ENCODE measurements around the gene SPATA32. TPM values are rescaled to one million over a fixed set of nuclear protein-coding genes. Genes with fewer than 3 reads are reported as not detected.

SPATA32 gene
- total RNA-seq, 1 experiment from 2014 or later: 0.85 TPM

DNA sequence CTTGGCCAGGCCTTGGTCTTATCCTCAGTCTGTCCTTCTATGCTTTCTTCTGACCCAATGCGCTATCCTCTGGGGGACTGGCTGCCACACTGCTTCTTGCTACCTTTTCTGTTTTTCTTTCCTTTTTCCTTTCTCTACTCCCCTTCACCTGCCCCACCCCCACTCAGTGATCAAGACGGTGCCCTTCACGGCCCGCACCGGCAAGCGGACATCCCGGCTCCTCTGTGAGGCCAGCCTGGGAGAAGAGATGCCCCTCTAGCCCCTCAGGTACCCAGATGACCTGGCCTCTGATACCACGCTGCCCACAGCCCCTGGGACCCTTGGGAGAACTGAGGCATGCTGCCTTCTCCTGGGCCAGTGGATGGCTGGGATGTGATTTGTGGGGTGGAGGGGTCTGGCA, 15.6 kb downstream of the SPATA32 start:
- intact Hi-C loops (cut with micrococcal nuclease; ENCODE audit: unreplicated experiment): no loop called here
- Mint-ChIP-seq H3K27me3 (ENCODE audit: unreplicated experiment) (peaks cover under 1% of the 10 kb centered on the region), H3K4me1 (ENCODE audit: low read depth, unreplicated experiment) (peaks cover 10% of the 10 kb centered on the region), H3K36me3 (ENCODE audit: insufficient read depth, unreplicated experiment) (peaks cover 59% of the 10 kb centered on the region), H3K4me3 (ENCODE audit: low read depth, unreplicated experiment) (peak overlapping the region; percentile 97), H3K9me3 (ENCODE audit: low read depth, unreplicated experiment) (no peaks in the 10 kb centered on the region), H3K27ac (ENCODE audit: unreplicated experiment) (no peak overlapping the region)
- TF ChIP-seq, protein P1, sequence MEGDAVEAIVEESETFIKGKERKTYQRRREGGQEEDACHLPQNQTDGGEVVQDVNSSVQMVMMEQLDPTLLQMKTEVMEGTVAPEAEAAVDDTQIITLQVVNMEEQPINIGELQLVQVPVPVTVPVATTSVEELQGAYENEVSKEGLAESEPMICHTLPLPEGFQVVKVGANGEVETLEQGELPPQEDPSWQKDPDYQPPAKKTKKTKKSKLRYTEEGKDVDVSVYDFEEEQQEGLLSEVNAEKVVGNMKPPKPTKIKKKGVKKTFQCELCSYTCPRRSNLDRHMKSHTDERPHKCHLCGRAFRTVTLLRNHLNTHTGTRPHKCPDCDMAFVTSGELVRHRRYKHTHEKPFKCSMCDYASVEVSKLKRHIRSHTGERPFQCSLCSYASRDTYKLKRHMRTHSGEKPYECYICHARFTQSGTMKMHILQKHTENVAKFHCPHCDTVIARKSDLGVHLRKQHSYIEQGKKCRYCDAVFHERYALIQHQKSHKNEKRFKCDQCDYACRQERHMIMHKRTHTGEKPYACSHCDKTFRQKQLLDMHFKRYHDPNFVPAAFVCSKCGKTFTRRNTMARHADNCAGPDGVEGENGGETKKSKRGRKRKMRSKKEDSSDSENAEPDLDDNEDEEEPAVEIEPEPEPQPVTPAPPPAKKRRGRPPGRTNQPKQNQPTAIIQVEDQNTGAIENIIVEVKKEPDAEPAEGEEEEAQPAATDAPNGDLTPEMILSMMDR (IDR thresholded peaks at IDR 0.05; ENCODE audit: unreplicated experiment): no peak
- DNase-seq: no peak
- CTCF ChIA-PET: interaction anchor here (0.6 to 2.9 kb wide), 7 partner anchors 19 to 139 kb away, joined by 3 to 14 read pairs (median 4); partner anchors contain the start of gene ACBD4
- no TSS peak for BruUV-seq (replicated peaks)

DNA sequence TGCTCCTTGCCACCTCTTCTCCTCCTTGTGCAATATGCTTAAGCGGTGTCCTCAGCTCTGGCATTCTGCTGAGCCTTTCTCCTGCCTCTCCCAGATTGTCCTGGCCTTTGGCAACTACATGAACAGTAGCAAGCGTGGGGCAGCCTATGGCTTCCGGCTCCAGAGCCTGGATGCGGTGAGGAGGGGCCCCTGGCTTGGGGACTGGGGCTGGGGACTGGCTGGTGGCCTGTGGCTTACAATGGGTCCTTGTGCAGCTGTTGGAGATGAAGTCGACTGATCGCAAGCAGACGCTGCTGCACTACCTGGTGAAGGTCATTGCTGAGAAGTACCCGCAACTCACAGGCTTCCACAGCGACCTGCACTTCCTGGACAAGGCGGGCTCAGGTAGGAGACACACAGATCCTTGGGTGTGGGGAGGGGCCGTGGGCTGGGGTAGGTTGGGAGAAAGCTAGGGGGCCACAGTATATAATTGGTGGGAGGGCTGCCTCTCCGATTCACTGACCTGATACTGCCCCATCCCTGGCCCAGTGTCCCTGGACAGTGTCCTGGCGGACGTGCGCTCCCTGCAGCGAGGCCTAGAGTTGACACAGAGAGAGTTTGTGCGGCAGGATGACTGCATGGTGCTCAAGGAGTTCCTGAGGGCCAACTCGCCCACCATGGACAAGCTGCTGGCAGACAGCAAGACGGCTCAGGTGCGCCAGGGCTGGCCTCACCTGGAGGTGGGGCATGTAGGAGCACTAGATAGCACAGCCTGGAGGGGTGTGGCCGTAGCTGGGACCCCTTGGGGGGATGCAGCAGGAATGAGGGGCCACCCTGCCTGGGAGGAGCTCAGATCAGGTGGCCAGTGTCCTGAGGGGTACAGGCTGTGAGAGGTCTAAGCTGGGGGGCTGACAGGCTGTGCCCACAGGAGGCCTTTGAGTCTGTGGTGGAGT, 16.9 kb downstream of the SPATA32 start:
- CTCF ChIA-PET: interaction anchor here (0.8 kb wide), 1 partner anchor 26 kb away, joined by 3 read pairs; no protein-coding TSS in a partner anchor
- peaks cover 14% of the 10 kb centered on the region for H3K27me3 Mint-ChIP-seq (ENCODE audit: unreplicated experiment)
- H3K4me3 Mint-ChIP-seq (ENCODE audit: low read depth, unreplicated experiment): no peak overlapping the region
- peaks cover 23% of the 10 kb centered on the region for H3K4me1 Mint-ChIP-seq (ENCODE audit: low read depth, unreplicated experiment)
- TF ChIP-seq, protein P1 (IDR thresholded peaks at IDR 0.05; ENCODE audit: unreplicated experiment): no peak
- no peak for DNase-seq
- BruUV-seq (replicated peaks): no TSS peak
- intact Hi-C loops (cut with micrococcal nuclease; ENCODE audit: unreplicated experiment): no loop called here
- no peaks in the 10 kb centered on the region for H3K9me3 Mint-ChIP-seq (ENCODE audit: low read depth, unreplicated experiment)
- H3K27ac Mint-ChIP-seq (ENCODE audit: unreplicated experiment): no peak overlapping the region
- peaks cover 61% of the 10 kb centered on the region for H3K36me3 Mint-ChIP-seq (ENCODE audit: insufficient read depth, unreplicated experiment)

DNA sequence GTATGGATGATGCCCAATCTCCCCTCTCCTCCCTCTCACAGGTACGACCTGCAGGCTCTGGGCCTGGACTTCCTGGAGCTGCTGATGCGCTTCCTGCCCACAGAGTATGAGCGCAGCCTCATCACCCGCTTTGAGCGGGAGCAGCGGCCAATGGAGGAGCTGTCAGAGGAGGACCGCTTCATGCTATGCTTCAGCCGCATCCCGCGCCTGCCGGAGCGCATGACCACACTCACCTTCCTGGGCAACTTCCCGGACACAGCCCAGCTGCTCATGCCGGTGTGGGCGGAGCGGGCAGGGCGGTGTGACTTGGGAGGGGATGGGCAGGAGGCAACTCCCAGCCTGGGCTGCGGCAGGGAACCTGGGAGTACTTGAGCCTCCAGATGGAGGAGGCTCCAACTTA, 18.1 kb downstream of the SPATA32 start:
- BruUV-seq (replicated peaks): no TSS peak
- Mint-ChIP-seq H3K4me3 (ENCODE audit: low read depth, unreplicated experiment) (no peak overlapping the region), H3K36me3 (ENCODE audit: insufficient read depth, unreplicated experiment) (peaks cover 63% of the 10 kb centered on the region), H3K4me1 (ENCODE audit: low read depth, unreplicated experiment) (peaks cover 29% of the 10 kb centered on the region), H3K27me3 (ENCODE audit: unreplicated experiment) (peaks cover 22% of the 10 kb centered on the region), H3K9me3 (ENCODE audit: low read depth, unreplicated experiment) (no peaks in the 10 kb centered on the region), H3K27ac (ENCODE audit: unreplicated experiment) (no peak overlapping the region)
- TF ChIP-seq, protein P1 (IDR thresholded peaks at IDR 0.05; ENCODE audit: unreplicated experiment): no peak
- CTCF ChIA-PET: interaction anchor here (0.9 kb wide), 1 partner anchor 11 kb away, joined by 3 read pairs; no protein-coding TSS in a partner anchor
- intact Hi-C loops (cut with micrococcal nuclease; ENCODE audit: unreplicated experiment): no loop called here
- DNase-seq: no peak

DNA sequence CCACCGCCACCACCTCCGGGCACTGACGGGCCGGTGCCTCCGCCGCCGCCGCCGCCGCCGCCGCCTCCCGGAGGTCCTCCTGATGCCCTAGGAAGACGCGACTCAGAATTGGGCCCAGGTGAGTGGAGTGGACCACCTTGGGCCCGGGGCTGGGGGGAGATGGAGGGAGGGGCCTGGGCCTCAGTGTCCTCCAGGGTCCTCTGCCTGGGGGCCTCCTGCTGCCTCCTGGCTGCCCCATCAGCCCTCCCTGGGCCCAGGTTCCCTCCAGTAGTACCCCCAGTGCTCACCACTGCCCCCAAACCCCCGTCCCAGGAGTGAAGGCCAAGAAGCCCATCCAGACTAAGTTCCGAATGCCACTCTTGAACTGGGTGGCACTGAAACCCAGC, 19.9 kb downstream of the SPATA32 start:
- intact Hi-C loops (cut with micrococcal nuclease; ENCODE audit: unreplicated experiment): no loop called here
- DNase-seq: no peak
- CTCF ChIA-PET: interaction anchor here (0.9 to 1.5 kb wide), 5 partner anchors 10 to 93 kb away, joined by 3 to 9 read pairs (median 4); partner anchors contain the start of gene HEXIM1
- Mint-ChIP-seq H3K9me3 (ENCODE audit: low read depth, unreplicated experiment) (no peaks in the 10 kb centered on the region), H3K27ac (ENCODE audit: unreplicated experiment) (peak overlapping the region; percentile 34), H3K36me3 (ENCODE audit: insufficient read depth, unreplicated experiment) (peaks cover 57% of the 10 kb centered on the region), H3K27me3 (ENCODE audit: unreplicated experiment) (peaks cover 38% of the 10 kb centered on the region), H3K4me3 (ENCODE audit: low read depth, unreplicated experiment) (peak overlapping the region; percentile 89), H3K4me1 (ENCODE audit: low read depth, unreplicated experiment) (peaks cover 27% of the 10 kb centered on the region)
- TF ChIP-seq, protein P1 (IDR thresholded peaks at IDR 0.05; ENCODE audit: unreplicated experiment): no peak
- BruUV-seq (replicated peaks): no TSS peak

Data from Calu3 (cell line).